GM21576 (cell line): ENCODE data around the gene CALR3.

Experiments
- ATAC-seq: cut with Tn5 transposase; IDR thresholded peaks from one replicate; pipeline ENCODE4 v1.9.1; 2021; ENCODE audit warnings: mild to moderate bottlenecking, moderate library complexity; ENCODE audit not compliant: unreplicated experiment

The CALR3 gene

DNA sequence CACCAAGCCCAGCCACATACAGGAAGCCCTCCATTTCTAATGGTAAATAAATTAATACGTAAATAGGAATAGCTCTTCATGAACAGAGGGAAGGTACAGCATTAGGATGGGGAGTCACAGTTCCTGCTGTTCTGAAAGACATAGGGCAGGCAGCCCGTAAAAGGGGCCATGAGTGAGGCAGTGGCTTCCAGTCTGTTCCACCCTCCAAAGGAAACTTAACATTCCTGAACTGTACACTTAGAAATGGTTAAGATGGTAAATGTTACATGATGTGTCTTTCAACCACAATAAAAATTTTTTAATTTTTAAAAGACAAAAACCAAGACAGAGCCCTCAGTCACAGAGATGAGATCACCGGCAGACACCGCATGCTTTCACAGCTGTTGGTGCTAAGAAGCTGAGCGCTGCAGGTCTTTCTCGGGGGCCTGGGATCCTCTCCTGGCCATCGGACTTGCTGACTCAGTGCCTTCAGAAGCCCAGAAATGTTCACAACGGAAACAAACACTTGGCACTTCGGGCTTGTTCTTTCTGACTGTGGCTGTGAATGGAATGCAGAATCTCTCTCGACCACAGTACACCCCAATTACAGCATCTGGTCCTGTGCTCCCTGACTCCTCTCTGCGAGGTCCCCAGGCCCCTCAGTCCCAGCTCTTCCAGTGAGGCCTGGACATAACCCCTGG is 60.6 kb downstream of the CALR3 start:
- no peak for ATAC-seq

DNA sequence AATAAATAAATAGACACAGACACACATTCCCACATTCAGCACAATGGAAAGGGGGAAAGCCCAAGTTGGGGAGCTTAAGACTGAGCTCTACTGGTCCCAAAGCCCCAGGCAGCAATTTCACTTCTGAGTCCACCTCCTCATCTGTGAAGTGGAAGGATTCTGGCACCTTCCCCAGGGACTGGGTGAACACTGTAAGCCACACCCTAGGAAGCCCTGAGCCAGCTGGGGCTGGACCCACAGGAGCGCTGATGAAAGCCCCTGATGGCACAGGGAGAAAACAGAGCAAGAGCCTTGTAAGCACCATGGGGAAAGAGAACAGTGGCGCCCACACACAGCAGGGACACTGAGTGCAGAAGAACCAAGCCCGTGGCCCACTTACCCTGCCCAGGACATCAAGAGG is 62.0 kb downstream of the CALR3 start:
- ATAC-seq = no peak

DNA sequence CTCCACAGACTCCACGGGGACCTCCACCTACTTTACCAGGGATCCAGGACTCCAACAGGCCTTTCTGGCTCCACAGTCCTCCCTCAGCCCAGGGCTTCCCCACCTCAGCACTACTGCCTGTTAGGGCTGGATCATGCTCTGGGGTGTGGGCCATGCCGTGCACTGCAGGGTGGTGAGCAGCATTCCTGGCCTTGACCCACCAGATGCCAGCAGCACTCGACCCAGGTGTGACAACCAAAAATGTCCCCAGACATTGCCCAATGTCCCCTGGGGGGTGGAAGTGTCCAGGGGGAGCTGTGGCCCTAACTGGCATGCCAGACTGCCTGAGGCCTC is 66.2 kb downstream of the CALR3 start:
- no peak for ATAC-seq

DNA sequence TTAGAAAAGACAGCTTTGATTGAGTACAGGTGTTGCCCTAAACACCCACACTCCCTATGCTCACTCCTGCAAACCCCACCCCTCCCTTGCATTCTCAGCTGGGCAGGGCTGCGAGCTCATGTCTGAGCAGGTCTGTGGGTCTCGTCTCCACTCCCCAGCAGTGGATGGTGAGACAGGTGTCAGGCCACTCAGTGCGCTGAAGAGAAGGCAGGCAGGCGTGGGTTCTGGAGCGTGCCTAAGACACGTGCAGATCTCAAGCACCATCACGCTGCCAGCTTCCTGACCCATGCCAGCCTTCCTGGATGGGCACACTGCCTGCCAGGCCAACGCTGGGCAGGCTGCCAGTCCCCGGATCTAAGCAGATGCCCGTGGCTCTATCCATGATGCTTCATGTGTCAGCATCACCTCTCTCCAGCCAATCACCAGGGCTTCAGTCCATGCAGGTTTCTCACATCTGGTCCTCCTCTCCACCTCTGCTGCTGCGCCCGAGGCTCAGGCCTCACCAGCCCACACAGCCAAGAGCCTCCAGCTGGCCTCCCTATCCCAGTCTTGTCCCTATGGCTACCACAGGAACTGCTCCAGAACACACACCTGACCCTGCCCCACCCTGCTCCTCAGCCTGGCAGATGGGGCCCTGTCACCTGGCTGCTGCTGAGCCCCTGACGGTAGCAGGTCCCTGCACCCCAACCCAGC is 66.8 kb downstream of the CALR3 start:
- no peak for ATAC-seq
